NCI-H1694 (cell line): ENCODE measurements around the gene AKAP13.

Experiments
- DNase-seq: peaks from one replicate; lab custom pipeline; 2025; lab: John Stamatoyannopoulos, UW

AKAP13 gene

DNA sequence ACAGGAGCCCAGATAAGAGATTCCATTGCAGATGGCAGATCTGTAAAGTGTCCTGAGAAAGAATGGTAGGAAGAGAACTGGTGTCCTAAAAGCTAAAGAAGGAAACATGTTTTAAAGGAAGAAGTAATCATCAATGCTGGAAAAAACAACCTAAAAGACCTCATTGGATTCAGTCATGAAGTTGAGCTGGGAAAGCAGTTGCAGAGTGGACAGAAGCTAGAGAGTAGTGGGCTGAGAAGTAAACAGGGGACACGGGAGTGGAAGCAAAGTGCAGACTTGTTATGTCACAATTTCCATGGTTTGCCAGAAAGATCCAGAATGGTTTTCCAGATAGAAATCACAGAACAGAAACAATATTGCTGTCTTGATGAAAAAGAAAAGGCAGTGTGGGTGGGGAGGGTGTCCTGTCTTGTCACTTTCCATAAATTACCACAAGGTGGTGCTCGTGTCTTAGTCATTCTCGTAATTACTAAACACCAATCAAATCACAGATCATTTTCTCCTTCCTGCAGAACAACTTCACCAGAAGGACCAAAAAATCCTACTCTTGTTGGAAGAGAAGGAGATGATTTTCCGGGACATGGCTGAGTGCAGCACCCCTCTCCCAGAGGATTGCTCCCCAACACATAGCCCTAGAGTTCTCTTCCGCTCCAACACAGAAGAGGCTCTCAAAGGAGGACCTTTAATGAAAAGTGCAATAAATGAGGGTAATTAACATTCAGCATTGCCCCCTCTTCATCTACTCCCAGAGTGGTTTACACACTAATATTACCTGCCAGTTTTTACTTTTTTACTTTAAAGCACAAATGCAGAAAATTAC is 349.8 kb downstream of the AKAP13 start:
- peak; percentile 82 for DNase-seq

DNA sequence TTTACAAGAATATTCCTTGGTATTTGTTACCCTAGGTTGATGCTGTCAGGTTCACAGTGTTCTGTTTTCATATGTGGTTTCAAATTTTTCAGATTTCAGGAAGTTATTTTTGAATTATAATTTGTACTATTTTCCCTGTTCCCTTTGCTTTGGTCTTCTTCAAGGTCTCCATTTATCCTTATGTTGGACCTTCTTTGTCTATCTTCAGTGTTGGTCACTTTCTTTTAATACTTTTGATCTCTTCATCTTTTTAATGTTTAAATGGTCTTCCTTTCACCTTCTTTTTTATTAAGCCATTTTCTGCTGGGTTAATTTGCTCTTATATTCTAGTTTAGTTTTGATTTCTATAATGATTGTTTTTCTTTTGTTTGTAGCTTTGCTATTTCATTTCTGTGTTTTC is 353.0 kb downstream of the AKAP13 start:
- no peak for DNase-seq

DNA sequence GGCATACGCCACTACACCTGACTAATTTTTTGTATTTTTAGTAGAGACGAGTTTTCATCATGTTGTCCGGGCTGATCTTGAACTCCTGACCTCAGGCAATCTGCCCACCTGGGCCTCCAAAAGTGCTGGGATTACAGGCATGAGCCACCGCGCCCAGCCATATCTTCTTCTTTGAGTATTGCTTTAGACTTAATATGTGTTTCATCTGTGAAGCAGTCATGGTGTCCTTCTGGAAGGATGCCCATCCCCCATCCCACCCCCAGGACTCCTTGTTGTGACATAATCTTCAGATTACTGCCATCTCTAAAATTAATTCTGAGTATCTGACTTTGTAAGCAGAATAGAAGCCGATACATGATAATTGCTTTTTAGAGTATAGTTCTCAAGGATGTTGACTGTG is 356.7 kb downstream of the AKAP13 start:
- DNase-seq, result no peak

DNA sequence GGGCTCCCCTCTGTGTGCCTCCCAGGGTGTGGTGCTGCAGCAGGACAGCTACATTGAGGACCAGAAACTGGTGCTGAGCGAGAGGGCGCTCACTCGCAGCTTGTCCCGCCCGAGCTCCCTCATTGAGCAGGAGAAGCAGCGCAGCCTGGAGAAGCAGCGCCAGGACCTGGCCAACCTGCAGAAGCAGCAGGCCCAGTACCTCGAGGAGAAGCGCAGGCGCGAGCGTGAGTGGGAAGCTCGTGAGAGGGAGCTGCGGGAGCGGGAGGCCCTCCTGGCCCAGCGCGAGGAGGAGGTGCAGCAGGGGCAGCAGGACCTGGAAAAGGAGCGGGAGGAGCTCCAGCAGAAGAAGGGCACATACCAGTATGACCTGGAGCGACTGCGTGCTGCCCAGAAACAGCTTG is 360.6 kb downstream of the AKAP13 start:
- no peak for DNase-seq

DNA sequence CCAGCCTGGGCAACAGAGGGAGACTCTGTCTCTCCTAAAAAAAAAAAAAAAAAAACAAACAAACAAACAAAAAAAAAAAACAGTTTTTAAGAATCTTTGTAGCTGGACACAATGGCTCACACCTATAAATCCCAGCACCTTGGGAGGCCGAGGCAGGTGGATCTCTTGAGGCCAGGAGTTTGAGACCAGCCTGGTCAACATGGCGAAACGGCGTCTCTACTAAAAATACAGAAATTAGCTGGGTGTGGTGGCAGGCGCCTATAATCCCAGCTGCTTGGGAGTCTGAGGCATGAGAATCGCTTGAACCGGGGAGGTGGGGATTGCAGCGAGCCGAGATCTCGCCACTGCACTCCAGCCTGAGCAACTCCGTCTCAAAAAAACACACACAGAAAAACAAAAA is 361.3 kb downstream of the AKAP13 start:
- no peak for DNase-seq

DNA sequence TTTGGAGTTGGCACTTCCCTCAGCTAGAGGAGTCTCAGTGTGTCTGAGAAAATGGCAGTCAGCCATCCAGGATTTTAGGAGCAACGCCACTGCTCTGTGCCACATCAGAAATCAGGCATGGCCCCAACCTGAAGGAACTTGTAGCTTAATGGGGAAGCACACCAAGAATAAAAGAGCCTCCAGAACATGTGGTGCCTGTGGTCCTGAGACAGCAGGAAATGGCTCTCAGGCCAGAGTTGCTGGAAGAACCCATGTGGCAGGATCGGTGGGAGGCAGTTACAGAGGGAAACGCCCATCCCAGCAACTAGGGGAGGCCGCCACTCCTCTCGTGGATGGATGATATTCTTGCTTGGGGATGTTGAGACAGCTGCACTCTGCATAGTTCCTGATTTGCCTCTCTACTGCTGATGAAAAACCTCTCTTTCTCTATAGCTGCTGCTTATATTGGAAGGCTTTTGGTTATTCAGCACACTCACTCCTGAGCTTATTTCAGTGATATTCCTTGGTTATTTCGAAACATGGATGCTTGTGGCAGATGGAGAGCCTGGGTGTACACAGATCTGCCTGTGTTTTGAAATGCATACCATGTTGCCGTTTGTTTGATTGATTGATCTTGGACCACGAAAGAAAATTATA is 361.9 kb downstream of the AKAP13 start:
- peak; percentile 67 for DNase-seq

DNA sequence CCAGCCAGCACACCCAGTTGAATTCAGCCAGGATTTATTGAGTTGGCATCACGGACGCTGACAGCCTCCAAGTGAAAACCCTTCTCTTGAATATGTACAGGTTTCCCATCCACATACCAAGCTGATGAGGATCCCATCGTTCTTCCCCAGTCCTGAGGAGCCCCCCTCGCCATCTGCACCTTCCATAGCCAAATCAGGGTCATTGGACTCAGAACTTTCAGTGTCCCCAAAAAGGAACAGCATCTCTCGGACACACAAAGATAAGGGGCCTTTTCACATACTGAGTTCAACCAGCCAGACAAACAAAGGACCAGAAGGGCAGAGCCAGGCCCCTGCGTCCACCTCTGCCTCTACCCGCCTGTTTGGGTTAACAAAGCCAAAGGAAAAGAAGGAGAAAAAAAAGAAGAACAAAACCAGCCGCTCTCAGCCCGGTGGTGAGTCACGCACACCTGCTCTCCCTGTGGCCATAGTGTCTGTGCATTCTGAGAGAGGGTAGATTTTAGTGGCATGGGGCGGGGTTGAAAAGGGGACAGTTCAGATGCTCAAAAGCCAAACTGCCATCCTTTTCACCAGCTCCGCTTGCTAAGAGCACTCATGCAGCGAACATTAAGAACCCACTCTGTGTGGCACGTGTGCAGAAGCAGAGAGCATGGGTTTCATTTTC is 363.1 kb downstream of the AKAP13 start:
- no peak for DNase-seq

DNA sequence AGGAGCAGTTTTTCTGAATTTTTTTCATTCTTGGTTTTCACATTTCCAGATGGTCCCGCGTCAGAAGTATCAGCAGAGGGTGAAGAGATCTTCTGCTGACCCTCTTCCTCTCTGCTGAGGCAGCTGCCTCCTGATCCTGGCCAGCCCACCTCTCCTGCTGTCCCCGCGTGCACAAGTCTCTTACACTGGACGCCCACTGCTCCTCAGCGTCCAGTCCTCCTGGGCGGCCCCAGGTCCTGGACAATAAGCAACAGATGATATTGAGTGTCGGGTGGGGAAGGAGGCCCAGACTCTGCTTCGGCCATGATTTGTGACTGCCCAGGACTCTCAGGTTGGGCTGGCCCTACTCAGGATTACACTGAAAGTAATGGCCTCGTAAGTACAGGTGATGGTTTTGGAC is 364.2 kb downstream of the AKAP13 start:
- DNase-seq, result no peak

DNA sequence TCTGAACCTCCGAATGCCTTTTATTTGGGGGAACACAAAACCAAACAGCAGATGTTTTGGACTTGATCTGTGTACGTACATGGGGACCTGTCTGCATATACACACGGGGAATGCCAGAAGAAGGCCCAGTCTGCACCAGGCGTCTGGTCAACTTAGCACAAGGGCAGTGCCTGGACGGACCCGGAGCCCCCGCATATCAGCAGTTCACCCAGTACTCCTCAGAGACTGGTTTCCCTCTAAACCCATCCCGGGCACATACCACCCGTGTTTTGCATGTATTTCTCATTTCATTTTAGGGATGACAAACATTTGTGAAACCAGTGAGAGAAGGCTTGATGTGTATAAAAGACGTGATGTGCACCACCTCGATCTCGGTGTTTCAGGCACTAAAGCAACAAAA is 364.6 kb downstream of the AKAP13 start:
- no peak for DNase-seq

DNA sequence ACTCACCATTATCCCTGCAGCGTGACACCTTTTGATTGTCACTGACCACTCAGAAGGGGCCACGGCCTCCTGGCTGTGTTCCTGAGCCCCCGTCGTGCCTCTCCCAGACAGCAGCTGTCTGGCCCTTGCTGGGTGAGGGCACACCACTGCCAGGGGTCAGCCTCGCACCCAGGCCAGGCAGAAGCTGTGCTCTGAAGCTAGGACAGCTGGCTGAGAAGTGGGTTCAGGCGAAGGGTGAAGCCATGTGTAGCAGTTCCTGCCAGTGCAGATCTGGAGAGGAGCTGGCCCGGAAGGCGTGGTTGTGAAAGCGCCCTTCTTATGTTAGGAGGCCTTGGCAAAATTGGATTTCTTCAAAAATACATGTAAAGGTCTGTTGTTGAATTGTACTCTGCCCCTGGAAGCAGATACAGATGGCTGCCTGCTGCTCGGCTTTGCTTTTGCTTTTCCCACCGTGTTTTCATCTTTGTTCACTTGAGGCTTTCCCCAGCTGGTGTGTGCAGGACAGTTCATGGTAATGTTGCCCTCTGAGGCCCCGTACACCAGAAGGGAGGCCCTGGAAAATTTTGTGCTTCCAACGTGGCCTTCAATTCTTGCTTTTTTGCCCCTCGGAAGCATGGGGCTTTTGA is 365.2 kb downstream of the AKAP13 start:
- no peak for DNase-seq

DNA sequence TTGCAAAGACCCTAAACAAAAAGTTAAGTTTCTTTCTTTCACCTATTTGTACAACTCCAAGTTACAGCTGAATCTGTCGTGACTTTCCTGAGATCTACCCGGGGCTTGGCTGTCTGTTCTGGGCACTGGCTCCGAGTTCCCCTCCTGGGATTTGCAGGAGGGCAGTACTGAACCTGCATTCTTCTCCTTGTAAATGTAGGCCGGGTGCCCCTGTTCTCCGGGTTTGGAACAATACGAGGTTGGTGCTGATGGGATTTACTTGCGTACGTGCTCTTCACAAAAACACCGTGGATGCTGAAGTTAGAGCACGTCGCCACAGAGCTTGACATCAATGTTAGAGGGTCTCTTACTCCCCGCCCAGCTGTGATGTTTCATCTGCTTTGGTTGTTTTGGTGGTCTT is 366.2 kb downstream of the AKAP13 start:
- DNase-seq, result no peak

DNA sequence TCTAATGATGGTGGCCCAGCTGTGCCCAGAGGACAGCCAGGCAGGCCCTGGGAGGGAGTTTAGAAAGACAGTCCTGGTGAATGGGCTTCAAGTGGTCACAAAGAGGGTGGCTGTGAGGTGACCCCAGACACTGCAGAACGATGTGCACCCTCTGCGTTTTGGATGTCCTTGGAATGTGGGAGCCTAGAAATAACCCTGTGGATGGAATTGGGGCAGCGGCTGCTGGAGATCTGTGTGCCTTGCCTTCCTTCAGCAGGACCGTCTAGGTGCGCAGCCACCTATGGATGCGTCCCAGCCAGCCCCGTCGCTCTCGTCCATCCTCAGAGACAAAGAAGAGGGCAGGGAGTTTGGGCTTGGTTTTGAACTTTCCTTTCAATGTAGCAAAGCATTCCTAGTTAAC is 367.8 kb downstream of the AKAP13 start:
- no peak for DNase-seq

DNA sequence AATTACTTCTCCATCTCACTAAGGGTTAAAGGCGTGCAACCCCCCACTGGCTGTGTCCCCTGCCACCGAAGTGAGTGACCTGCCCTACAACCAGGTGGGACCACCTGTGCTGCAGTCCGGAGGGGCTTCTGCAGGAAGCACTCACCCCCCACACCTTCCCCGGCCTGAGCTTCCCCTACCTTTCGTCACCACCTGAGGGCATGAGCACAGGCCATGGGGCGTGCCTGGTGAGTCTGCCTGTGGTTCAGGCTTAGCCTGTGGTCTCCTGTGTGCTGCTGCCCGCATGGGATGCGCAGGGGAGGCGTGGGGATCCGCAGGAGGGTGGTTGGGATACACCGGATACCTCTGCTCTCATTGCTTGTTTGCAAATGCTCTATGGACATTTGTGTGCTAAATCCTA is 368.3 kb downstream of the AKAP13 start:
- DNase-seq, result no peak

DNA sequence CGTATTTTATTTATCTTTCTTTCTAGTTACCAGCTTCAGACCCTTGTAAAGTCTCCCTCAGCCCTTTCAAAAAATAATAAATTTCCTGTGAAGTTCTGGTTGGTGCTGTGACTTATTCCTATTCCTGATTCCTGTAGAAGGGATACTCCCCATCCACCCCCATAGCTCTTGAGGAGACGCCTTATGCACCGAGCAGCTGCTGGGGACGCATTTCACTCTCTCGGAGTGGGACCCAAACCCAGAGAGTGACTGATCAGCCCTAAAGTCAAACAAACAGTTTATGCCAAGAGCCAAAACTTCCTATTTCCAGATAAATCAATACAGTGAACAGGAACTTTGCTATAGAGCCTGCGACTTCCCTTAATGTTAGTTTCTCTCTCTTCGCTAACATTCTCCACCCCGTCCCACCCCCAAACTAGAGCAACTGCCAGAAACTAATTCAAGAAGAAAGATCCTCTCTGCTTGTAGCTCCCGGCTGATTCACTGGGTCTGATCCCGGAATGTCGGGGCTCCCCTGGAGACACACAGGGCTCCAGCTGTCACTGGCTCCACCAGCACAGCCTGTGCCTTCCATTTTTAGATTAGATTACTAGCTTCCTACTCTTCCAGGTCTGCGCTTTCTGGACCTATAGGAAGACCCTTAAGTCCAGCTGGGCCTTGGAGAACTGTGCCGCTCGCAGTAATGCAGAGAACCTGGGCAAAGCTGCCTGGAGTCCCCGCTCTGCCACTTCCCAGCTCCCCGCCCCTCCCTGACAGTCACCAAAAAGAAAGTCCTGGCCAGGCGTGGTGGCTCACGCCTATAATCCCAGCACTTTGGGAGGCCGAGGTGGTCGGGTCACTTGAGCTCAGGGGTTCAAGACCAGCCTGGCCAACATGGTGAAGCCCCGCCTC is 369.1 kb downstream of the AKAP13 start:
- no peak for DNase-seq

DNA sequence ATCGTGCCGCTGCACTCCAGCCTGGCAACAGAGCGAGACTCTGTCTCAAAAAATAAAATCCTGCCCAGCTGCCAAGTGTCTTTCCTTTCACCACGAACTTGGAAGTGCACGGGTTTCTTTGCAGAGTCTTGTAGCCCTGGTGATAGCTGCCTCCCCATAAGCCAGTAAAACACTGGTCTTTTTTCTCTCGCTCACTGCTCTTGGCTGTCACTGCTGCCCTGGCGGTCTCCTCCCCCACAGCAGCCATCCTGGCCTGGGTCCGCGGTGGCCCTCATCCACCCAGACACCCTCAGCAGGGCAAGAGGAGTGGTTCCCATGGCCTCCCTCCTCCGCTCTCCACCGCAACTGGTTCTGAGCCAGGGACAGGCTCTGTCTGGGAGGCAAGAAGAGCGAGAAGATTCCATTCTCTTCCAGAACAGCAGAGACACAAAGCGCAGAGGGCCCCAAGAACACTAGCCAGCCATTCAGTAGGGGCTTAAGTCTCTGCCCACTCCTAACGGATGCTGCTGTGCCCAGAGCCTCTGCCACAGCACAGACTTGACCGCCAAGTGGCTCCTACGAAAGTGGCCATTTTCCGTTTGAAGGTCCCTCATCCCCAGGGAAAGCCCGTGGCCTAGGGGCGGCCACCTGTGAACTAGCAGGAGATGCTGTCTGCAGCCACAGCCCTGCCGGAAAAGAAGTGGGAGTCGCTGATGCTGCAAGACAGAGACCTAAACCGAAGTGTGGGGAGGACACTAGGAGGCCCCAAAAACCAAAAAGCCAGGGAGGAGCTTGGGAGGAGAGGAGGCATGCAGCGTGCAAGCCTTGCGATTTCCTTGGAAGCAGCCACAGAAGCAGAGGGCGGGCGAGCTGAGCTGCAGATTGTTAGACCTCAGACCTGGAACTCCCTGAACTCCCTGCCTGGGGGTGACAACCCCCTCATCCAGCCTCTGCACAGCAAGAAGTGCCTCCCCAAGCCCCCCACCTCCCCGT is 370.2 kb downstream of the AKAP13 start:
- no peak for DNase-seq

DNA sequence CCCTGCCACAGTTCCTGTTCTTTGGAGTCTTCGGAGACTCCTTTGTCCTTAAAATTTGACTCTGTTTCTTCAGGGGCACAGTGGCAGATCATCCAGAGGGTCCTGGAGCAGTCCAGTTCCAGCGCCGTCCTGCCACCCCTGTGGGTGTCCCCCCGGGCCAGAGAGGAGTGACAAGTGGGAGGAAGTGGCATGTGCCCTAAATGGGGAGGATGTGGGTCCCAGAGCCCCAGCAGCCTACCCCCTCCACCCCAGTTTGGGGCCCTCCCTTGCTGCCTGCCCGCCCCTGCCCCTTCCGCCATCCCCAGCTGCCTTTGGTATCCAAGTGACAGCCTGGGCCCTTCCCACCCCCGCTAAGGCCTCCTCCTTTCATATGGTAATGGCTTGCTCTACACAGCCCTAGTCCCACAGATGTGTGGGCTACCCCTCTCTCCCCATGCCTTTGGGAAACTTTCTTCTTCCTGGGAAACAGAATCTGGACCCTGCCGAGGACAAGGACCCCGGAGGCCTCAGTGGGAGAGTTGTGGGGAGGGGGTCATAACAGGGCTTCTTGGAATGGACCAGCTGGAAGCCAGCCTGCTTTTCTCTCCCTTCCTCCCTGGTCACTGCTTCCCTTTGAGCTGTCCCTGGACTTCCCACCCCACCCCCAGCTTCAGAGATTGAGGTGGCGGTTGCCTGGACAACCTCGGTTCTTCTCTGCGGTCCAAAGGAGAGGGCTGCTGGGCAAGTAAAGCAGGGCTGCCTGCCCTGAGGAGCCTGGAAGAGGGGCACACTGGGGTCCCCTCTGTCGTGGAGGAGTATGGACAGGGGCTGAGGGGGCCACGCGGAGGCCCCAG is 371.1 kb downstream of the AKAP13 start:
- no peak for DNase-seq

DNA sequence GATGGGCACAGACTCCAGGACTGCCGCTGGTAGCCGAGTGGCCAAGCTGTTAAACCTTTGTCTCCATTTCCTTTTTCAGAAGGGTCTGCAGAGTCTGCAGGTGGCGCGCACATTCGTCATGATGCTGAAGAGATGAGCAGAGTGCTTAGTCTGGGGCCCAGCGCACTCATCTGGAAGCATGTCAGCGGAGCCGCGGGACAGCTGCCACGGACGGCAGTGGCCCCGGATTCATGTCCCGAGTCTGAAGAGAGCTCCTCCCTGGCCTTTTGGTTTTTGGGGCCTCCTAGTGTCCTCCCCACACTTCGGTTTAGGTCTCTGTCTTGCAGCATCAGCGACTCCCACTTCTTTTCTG is 371.7 kb downstream of the AKAP13 start:
- no peak for DNase-seq

DNA sequence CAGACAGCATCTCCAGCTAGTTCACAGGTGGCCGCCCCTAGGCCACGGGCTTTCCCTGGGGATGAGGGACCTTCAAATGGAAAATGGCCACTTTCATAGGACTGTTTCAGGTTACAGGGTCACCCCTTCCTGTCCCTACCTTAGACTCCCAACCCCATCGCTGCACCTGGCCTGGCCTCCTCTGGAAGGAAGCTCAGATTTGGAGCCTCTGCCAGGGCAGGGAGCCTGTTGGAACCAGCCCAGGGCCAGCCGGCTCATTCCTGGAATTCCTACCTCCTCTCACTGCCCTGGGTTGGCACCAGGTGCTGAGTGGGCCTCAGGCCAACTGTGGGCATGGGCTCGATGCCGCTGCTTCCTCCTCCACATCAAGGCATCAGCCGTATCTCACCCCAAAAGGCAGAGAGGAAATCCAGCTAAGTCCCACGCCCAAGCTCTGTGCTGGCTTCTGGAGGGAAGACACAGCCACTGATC is 372.1 kb downstream of the AKAP13 start:
- peak; percentile 17 for DNase-seq

DNA sequence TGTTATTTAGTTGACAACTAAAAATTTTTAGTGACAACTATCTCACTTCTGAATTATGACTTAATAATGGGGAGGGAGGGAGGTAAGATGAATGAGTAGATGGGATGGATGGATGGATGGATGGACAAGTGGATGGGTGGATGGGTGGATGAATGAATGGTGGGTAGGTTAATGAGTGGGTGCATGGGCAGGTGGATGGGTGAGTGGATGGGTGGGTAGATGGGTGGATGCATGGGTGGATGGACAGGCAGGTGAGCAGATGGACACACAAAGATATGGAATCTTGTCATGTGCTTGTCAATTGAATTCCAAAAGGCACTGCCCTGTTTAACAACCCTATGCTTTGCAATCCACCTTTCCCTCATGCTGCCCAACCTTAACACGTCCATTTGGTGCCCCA is 372.9 kb downstream of the AKAP13 start:
- DNase-seq, result no peak
